Neural progenitor cell (in vitro differentiated cells): ENCODE data around the gene PDK4. TPM values are rescaled to one million over a fixed set of nuclear protein-coding genes. Genes with fewer than 3 reads are reported as not detected.

Experiments
- DNase-seq: peaks from one replicate; pipeline ENCODE4 v3.0.0-alpha.2; 2016; ENCODE audit warnings: low spot score
- H2AFZ ChIP-seq: fragments of 200-600 bp; sonication (generic); replicated peaks from 2 replicates; pipeline ENCODE4 v1.6.1; 2016; ENCODE audit warnings: antibody characterized with exemption
- H3F3A ChIP-seq: fragments of 200-600 bp; sonication (generic); 2 replicates; pipeline ENCODE4 v1.6.1; 2016; ENCODE audit warnings: antibody characterized with exemption, low read depth
- H3K27ac ChIP-seq: fragments of 200-600 bp; sonication (generic); 2 replicates; pipeline ENCODE4 v1.5.1; 2016; ENCODE audit warnings: mild to moderate bottlenecking
- H3K27me3 ChIP-seq: fragments of 200-600 bp; sonication (generic); 2 replicates; pipeline ENCODE4 v1.6.1; 2016; ENCODE audit warnings: mild to moderate bottlenecking, moderate library complexity
- H3K36me3 ChIP-seq: fragments of 200-600 bp; sonication (generic); 2 replicates; pipeline ENCODE4 v1.5.1; 2016
- H3K4me1 ChIP-seq: fragments of 200-600 bp; sonication (generic); 2 replicates; pipeline ENCODE4 v1.6.1; 2016; ENCODE audit warnings: mixed run types
- H3K4me2 ChIP-seq: fragments of 200-600 bp; sonication (generic); 2 replicates; pipeline ENCODE4 v1.6.1; 2016
- H3K4me3 ChIP-seq: fragments of 200-600 bp; sonication (generic); 2 replicates; pipeline ENCODE4 v1.5.1; 2016
- H3K79me2 ChIP-seq: fragments of 200-600 bp; sonication (generic); 2 replicates; pipeline ENCODE4 v1.6.1; 2016; ENCODE audit warnings: low read depth
- H3K9ac ChIP-seq: fragments of 200-600 bp; sonication (generic); 2 replicates; pipeline ENCODE4 v1.6.1; 2016
- H3K9me3 ChIP-seq: fragments of 200-600 bp; sonication (generic); 2 replicates; pipeline ENCODE4 v1.5.1; 2016; ENCODE audit warnings: low read depth
- H4K20me1 ChIP-seq: fragments of 200-600 bp; sonication (generic); 2 replicates; pipeline ENCODE4 v1.6.1; 2016; ENCODE audit warnings: low read depth
- H3K27ac Mint-ChIP-seq: 3 replicates; pipeline ENCODE4 v1.8.0; 2021; ENCODE audit warnings: mixed read lengths
- H3K27me3 Mint-ChIP-seq: 2 replicates; pipeline ENCODE4 v1.8.0; 2022; ENCODE audit warnings: low read depth, mild to moderate bottlenecking, inconsistent platforms, moderate library complexity, mixed read lengths; ENCODE audit not compliant: insufficient read depth
- H3K36me3 Mint-ChIP-seq: 3 replicates; pipeline ENCODE4 v1.8.0; 2021; ENCODE audit warnings: mixed read lengths
- H3K4me1 Mint-ChIP-seq: 3 replicates; pipeline ENCODE4 v1.8.0; 2021; ENCODE audit warnings: mixed read lengths
- H3K4me3 Mint-ChIP-seq: 3 replicates; pipeline ENCODE4 v1.8.0; 2021; ENCODE audit warnings: mild to moderate bottlenecking, moderate library complexity, mixed read lengths
- H3K9me3 Mint-ChIP-seq: 3 replicates; pipeline ENCODE4 v1.8.0; 2020; ENCODE audit warnings: mixed read lengths
- CTCF ChIP-seq: fragments of 200-600 bp; sonication (generic); IDR thresholded peaks from 2 replicates; pipeline ENCODE4 v1.5.1; 2017; ENCODE audit warnings: antibody characterized with exemption, mild to moderate bottlenecking
- EZH2 ChIP-seq: fragments of 200-600 bp; sonication (generic); IDR thresholded peaks from 2 replicates; pipeline ENCODE4 v1.6.1; 2017; ENCODE audit warnings: antibody characterized with exemption, mild to moderate bottlenecking, moderate library complexity
- EZH2phosphoT487 ChIP-seq: fragments of 200-600 bp; sonication (generic); IDR thresholded peaks from 2 replicates; pipeline ENCODE4 v1.6.1; 2017; ENCODE audit warnings: antibody characterized with exemption
- total RNA-seq: library from RNA; depleted of rRNA; stranded (reverse); fragments of >200 nt; gene quantifications from 2 replicates; pipeline ENCODE4 v1.2.3, GENCODE V29; 2015; ENCODE audit warnings: low replicate concordance

Gene PDK4
- total RNA-seq = not detected in 2 replicates

- Histone ChIP-seq H3K27me3 (peaks cover 100% of the 10 kb centered on the region), H4K20me1 (peaks cover 7% of the 10 kb centered on the region), H3F3A (no peaks in the 10 kb centered on the region), H3K4me3 (peak within 1 kb of the TSS; percentile 56), H3K9me3 (no peaks in the 10 kb centered on the region), H3K9ac (no peak within 1 kb of the TSS), H3K4me2 (peak within 1 kb of the TSS; percentile 89), H3K79me2 (no peaks in the 10 kb centered on the region), H3K27ac (no peak within 1 kb of the TSS), H3K4me1 (no peaks in the 10 kb centered on the region), H2AFZ (peak within 1 kb of the TSS; percentile 91), H3K36me3 (no peaks in the 10 kb centered on the region)
- peaks cover 6% of the 10 kb centered on the region for H3K4me1 Mint-ChIP-seq
- H3K4me3 Mint-ChIP-seq = peak within 1 kb of the TSS; percentile 93
- H3K36me3 Mint-ChIP-seq = no peaks in the 10 kb centered on the region
- no peak within 1 kb of the TSS for H3K27ac Mint-ChIP-seq
- TF ChIP-seq EZH2phosphoT487 = peak; percentile 42
- TF ChIP-seq CTCF = no peak
- peak; percentile 76 for TF ChIP-seq EZH2
- H3K9me3 Mint-ChIP-seq = no peaks in the 10 kb centered on the region
- H3K27me3 Mint-ChIP-seq = peaks cover 14% of the 10 kb centered on the region
- peak; percentile 67 for DNase-seq
Observed at GRCh38 chr7:95596198-95597063, at the start of gene PDK4. Gene PDK4, minus strand, starts transcription at chr7:95596516. Its CDS starts 223 bp downstream, at chr7:95596293.

- H3K4me1 ChIP-seq = no peaks in the 10 kb centered on the region
- H3K27ac Mint-ChIP-seq = no peak overlapping the region
- no peaks in the 10 kb centered on the region for H3K36me3 Mint-ChIP-seq
- no peak overlapping the region for H3K4me2 ChIP-seq
- TF ChIP-seq CTCF = no peak
- no peaks in the 10 kb centered on the region for H3K9me3 ChIP-seq
- no peak overlapping the region for H3K9ac ChIP-seq
- no peak overlapping the region for H3K27ac ChIP-seq
- no peaks in the 10 kb centered on the region for H3K36me3 ChIP-seq
- H2AFZ ChIP-seq = no peak overlapping the region
- H3K4me1 Mint-ChIP-seq = no peaks in the 10 kb centered on the region
- no peak overlapping the region for H3K4me3 ChIP-seq
- no peaks in the 10 kb centered on the region for H3K9me3 Mint-ChIP-seq
- H4K20me1 ChIP-seq = no peaks in the 10 kb centered on the region
- no peak overlapping the region for H3K4me3 Mint-ChIP-seq
- no peaks in the 10 kb centered on the region for H3F3A ChIP-seq
- no peaks in the 10 kb centered on the region for H3K79me2 ChIP-seq
- no peak for DNase-seq
- peaks cover 4% of the 10 kb centered on the region for H3K27me3 Mint-ChIP-seq
- peaks cover 19% of the 10 kb centered on the region for H3K27me3 ChIP-seq
Observed at GRCh38 chr7:95642173-95642572, 45.9 kb upstream of the PDK4 start.

- no peaks in the 10 kb centered on the region for H3K9me3 Mint-ChIP-seq
- H3K27me3 Mint-ChIP-seq = no peaks in the 10 kb centered on the region
- Histone ChIP-seq H3K36me3 (no peaks in the 10 kb centered on the region), H3K79me2 (no peaks in the 10 kb centered on the region), H3K9me3 (no peaks in the 10 kb centered on the region), H3K4me3 (no peak overlapping the region), H3F3A (no peaks in the 10 kb centered on the region), H3K9ac (no peak overlapping the region), H3K4me2 (peak overlapping the region; percentile 21), H3K4me1 (peaks cover 7% of the 10 kb centered on the region), H3K27me3 (no peaks in the 10 kb centered on the region), H4K20me1 (no peaks in the 10 kb centered on the region), H3K27ac (no peak overlapping the region), H2AFZ (peak overlapping the region; percentile 61)
- no peak for TF ChIP-seq EZH2phosphoT487
- no peak for TF ChIP-seq EZH2
- no peak overlapping the region for H3K4me3 Mint-ChIP-seq
- H3K27ac Mint-ChIP-seq = no peak overlapping the region
- DNase-seq = peak; percentile 8
- no peaks in the 10 kb centered on the region for H3K36me3 Mint-ChIP-seq
- peaks cover 4% of the 10 kb centered on the region for H3K4me1 Mint-ChIP-seq
Observed at GRCh38 chr7:95636140-95636940, 40.0 kb upstream of the PDK4 start.
